Endothelial cell of umbilical vein (primary cell): ENCODE measurements around the gene HMGXB3. TPM values are rescaled to one million over a fixed set of nuclear protein-coding genes. Genes with fewer than 3 reads are reported as not detected.

Source experiments
- BruUV-seq: library from RNA; stranded (reverse); fragments of 400-500 nt; replicated peaks from 2 replicates; lab custom pipeline; 2021; lab: Mats Ljungman, UMichigan
- CTCF ChIA-PET: fragments of 300-600, 350-600 bp; sonication (Branson Sonifier 250); formaldehyde crosslinking; loops from one replicate; lab custom pipeline; 2021; ENCODE audit warnings: antibody characterized with exemption, inconsistent platforms; lab: Charles Lee
- POLR2A ChIA-PET: fragments of 300-600, 350-600 bp; sonication (Branson Sonifier 250); formaldehyde crosslinking; loops from one replicate; lab custom pipeline; 2021; ENCODE audit warnings: antibody characterized with exemption, inconsistent platforms; lab: Charles Lee
- DNase-seq: peaks from one replicate; pipeline ENCODE4 v3.0.0-alpha.2; 2011; ENCODE audit warnings: low read depth, low spot score
- FAIRE-seq: peaks from 2 replicates; lab custom pipeline; 2011; peaks lifted over from hg19 to GRCh38; lab: Jason Lieb, UNC
- H2AFZ ChIP-seq: 2 replicates; pipeline ENCODE4 v1.6.0; 2012; ENCODE audit warnings: low read depth, low read length, control low read depth, inconsistent platforms
- H3K27ac ChIP-seq: 2 replicates; pipeline ENCODE4 v1.5.1; 2011; ENCODE audit warnings: low read depth, mild to moderate bottlenecking, control low read depth, low read length, moderate library complexity; ENCODE audit not compliant: insufficient read depth
- H3K27me3 ChIP-seq, 2 experiments: 2 replicates each; pipeline versions ENCODE4 v1.6.0 to v1.6.1; 2011; ENCODE audit warnings: low read length in 2 of 2, mixed read lengths in 1 of 2; ENCODE audit not compliant: control insufficient read depth in 2 of 2, insufficient read depth in 2 of 2
- H3K36me3 ChIP-seq, 2 experiments: 2 replicates in 1 of 2; 3 replicates in 1 of 2; pipeline ENCODE4 v1.5.1; 2011; ENCODE audit warnings: low read length in 2 of 2, mild to moderate bottlenecking in 1 of 2, moderate library complexity in 1 of 2; ENCODE audit not compliant: control insufficient read depth in 2 of 2, insufficient read depth in 2 of 2; ENCODE audit errors: extremely low read depth in 1 of 2
- H3K4me1 ChIP-seq: 3 replicates; pipeline ENCODE4 v1.5.1; 2011; ENCODE audit warnings: mild to moderate bottlenecking, low read length; ENCODE audit not compliant: control insufficient read depth, insufficient read depth; ENCODE audit errors: extremely low read depth
- H3K4me2 ChIP-seq: 2 replicates; pipeline ENCODE4 v1.6.1; 2011; ENCODE audit warnings: low read length, control low read depth, mixed read lengths; ENCODE audit not compliant: insufficient read depth
- H3K4me3 ChIP-seq, 3 experiments: fragments of 200-600 bp in 1 of 3; sonication (generic), shearing (Covaris generic) in 1 of 3; replicated peaks in 1 of 3; 2 replicates each; pipeline ENCODE4 v1.5.1; 2011 to 2016; ENCODE audit warnings: control low read depth in 3 of 3, low read length in 3 of 3, mild to moderate bottlenecking in 2 of 3, inconsistent platforms in 1 of 3, low read depth in 1 of 3, moderate library complexity in 1 of 3; ENCODE audit not compliant: insufficient read depth in 1 of 3
- H3K79me2 ChIP-seq: 2 replicates; pipeline ENCODE4 v1.6.0; 2012; ENCODE audit warnings: low read length, inconsistent platforms; ENCODE audit not compliant: control insufficient read depth, insufficient read depth
- H3K9ac ChIP-seq: replicated peaks from 2 replicates; pipeline ENCODE3; 2011; ENCODE audit warnings: low read length, control low read depth; ENCODE audit not compliant: insufficient read depth; ENCODE audit errors: extremely low read depth
- H3K9me1 ChIP-seq: replicated peaks from 3 replicates; pipeline ENCODE4 v1.6.0; 2011; ENCODE audit warnings: mild to moderate bottlenecking, low read length; ENCODE audit not compliant: control insufficient read depth, insufficient read depth; ENCODE audit errors: extremely low read depth
- H3K9me3 ChIP-seq: replicated peaks from 2 replicates; pipeline ENCODE4 v1.5.1; 2012; ENCODE audit warnings: low read length, inconsistent platforms; ENCODE audit not compliant: control insufficient read depth, insufficient read depth
- H4K20me1 ChIP-seq: replicated peaks from 2 replicates; pipeline ENCODE3; 2011; ENCODE audit warnings: mild to moderate bottlenecking, low read length; ENCODE audit not compliant: control insufficient read depth, insufficient read depth; ENCODE audit errors: extremely low read depth
- CTCF ChIP-seq, 2 donors: IDR thresholded peaks; 1 replicate in 1 of 2; 2 replicates in 1 of 2; pipeline ENCODE4 v1.5.1; 2011; ENCODE audit warnings: low read length in 2 of 2, mild to moderate bottlenecking in 2 of 2, moderate library complexity in 2 of 2, control low read depth in 1 of 2, inconsistent platforms in 1 of 2, low read depth in 1 of 2; ENCODE audit not compliant: insufficient read depth in 1 of 2; ENCODE audit errors: extremely low read depth in 1 of 2
- EZH2 ChIP-seq: IDR thresholded peaks from 2 replicates; pipeline ENCODE4 v1.6.1; 2012; ENCODE audit warnings: borderline replicate concordance, low read depth, mild to moderate bottlenecking, moderate library complexity, low read length, inconsistent platforms; ENCODE audit not compliant: severe bottlenecking
- FOS ChIP-seq: IDR thresholded peaks from 2 replicates; pipeline ENCODE4 v1.6.1; 2011; ENCODE audit warnings: mild to moderate bottlenecking, low read length, moderate library complexity, borderline replicate concordance; ENCODE audit not compliant: insufficient read depth
- GATA2 ChIP-seq: IDR thresholded peaks from 2 replicates; pipeline ENCODE4 v1.7.0; 2011; ENCODE audit warnings: low read depth, mild to moderate bottlenecking, moderate library complexity, mixed read lengths, low read length; ENCODE audit not compliant: insufficient read length, insufficient read depth
- JUN ChIP-seq: IDR thresholded peaks from 2 replicates; pipeline ENCODE4 v1.6.1; 2011; ENCODE audit warnings: borderline replicate concordance, low read depth; ENCODE audit not compliant: insufficient read length, insufficient read depth
- MAX ChIP-seq: IDR thresholded peaks from 2 replicates; pipeline ENCODE4 v1.6.1; 2011; ENCODE audit not compliant: insufficient read depth, insufficient read length
- MYC ChIP-seq: IDR thresholded peaks from one replicate; pipeline ENCODE4 v1.6.1; 2011; ENCODE audit warnings: mild to moderate bottlenecking, low read depth, low read length
- POLR2A ChIP-seq: IDR thresholded peaks from 2 replicates; pipeline ENCODE4 v1.6.1; 2012; ENCODE audit warnings: low read depth, mild to moderate bottlenecking, control low read depth, low read length
- POLR2AphosphoS5 ChIP-seq: IDR thresholded peaks from 2 replicates; pipeline ENCODE4 v1.6.1; 2012; ENCODE audit warnings: low read depth, mild to moderate bottlenecking, control low read depth, low read length, moderate library complexity; ENCODE audit not compliant: insufficient read depth
- dilution Hi-C: fragments of 300-500 bp; cut with MboI; formaldehyde crosslinking; loops from one replicate; pipeline ENCODE4 v1.15.0; 2019; ENCODE audit warnings: low sequenced_read_pairs; ENCODE audit not compliant: extremely low pct_ligation_motif_present
- intact Hi-C: fragments of 100-400 bp; cut with micrococcal nuclease; formaldehyde crosslinking; loops from one replicate; pipeline ENCODE4 v1.10.0; 2022
- polyA plus RNA-seq, 4 experiments: library from polyadenylated mRNA; depleted of rRNA in 3 of 4; stranded (reverse) in 3 of 4; unstranded in 1 of 4; fragments of >200 nt; gene quantifications; 2 replicates each; pipeline versions ENCODE4 v1.2.1 to v1.2.3, GENCODE V29; 2011 to 2012; ENCODE audit warnings: missing spikeins in 1 of 4
- total RNA-seq: library from RNA; stranded (reverse); gene quantifications from 2 replicates; pipeline ENCODE4 v1.2.3, GENCODE V29; 2021

The HMGXB3 gene
- total and polyA plus RNA-seq, 2 donors (not counting 3 experiments of a cell fraction or from before 2014, with no cell fraction given): 34.8 to 52.6 TPM

- H3K36me3 ChIP-seq: peaks cover 2 to 5% of the 10 kb centered on the region in 2 experiments
- no peak overlapping the region for H3K4me2 ChIP-seq
- H4K20me1 ChIP-seq: no peaks in the 10 kb centered on the region
- intact Hi-C loops (no loop called here), dilution Hi-C loops (no loop called here)
- no peaks in the 10 kb centered on the region for H3K27me3 ChIP-seq
- POLR2A ChIA-PET: no interaction called here
- H2AFZ ChIP-seq: no peak overlapping the region
- H3K4me1 ChIP-seq: no peaks in the 10 kb centered on the region
- BruUV-seq: no TSS peak
- CTCF ChIA-PET: interaction anchor here (0.6 to 4.5 kb wide), 9 partner anchors 9 to 346 kb away, joined by 3 to 38 read pairs (median 4); no protein-coding TSS in a partner anchor
- DNase-seq (no peak), FAIRE-seq (no peak)
- no peak overlapping the region for H3K27ac ChIP-seq
- H3K9ac ChIP-seq: no peak overlapping the region
- H3K4me3 ChIP-seq: no peak overlapping the region
- H3K9me1 ChIP-seq: no peaks in the 10 kb centered on the region
- no peaks in the 10 kb centered on the region for H3K9me3 ChIP-seq
- H3K79me2 ChIP-seq: no peaks in the 10 kb centered on the region
- TF ChIP-seq MYC (no peak), CTCF (IDR thresholded peaks at IDR 0.05; ENCODE audit: extremely low read depth in 1 of 2, insufficient read depth in 1 of 2, low read depth in 1 of 2, low read length in 2 of 2) (no peak), POLR2AphosphoS5 (no peak), MAX (no peak), POLR2A (no peak), JUN (no peak), FOS (no peak), GATA2 (no peak), EZH2 (no peak)
These were observed 18.0 kb upstream of the HMGXB3 start for GRCh38 chr5:149982505-149982904.
